22Rv1 (cell line): Measurements from ENCODE around the gene GCC1.
"Not testable (repeated sequence)": the region's sequence is repeated elsewhere in the genome, so short reads cannot be mapped to it uniquely, and the experiment has no call there.

Experiments used
- H3K27ac ChIP-seq: fragments of 450-650 bp; 2 replicates; pipeline ENCODE4 v1.5.1; 2017
- ZFX ChIP-seq: fragments of 450-650 bp; IDR thresholded peaks from 2 replicates; pipeline ENCODE4 v1.6.1; 2017; ENCODE audit warnings: antibody characterized with exemption, borderline replicate concordance
- TF ChIP-seq, protein P1 (sequence below): fragments of 450-650 bp; IDR thresholded peaks from 2 replicates; pipeline ENCODE4 v1.5.1; 2017; ENCODE audit warnings: mild to moderate bottlenecking

Gene GCC1

GRCh38 chr7:127581716-127582115 is 3.7 kb downstream of the GCC1 start:
- H3K27ac ChIP-seq, result no peak overlapping the region
- TF ChIP-seq, protein P1, sequence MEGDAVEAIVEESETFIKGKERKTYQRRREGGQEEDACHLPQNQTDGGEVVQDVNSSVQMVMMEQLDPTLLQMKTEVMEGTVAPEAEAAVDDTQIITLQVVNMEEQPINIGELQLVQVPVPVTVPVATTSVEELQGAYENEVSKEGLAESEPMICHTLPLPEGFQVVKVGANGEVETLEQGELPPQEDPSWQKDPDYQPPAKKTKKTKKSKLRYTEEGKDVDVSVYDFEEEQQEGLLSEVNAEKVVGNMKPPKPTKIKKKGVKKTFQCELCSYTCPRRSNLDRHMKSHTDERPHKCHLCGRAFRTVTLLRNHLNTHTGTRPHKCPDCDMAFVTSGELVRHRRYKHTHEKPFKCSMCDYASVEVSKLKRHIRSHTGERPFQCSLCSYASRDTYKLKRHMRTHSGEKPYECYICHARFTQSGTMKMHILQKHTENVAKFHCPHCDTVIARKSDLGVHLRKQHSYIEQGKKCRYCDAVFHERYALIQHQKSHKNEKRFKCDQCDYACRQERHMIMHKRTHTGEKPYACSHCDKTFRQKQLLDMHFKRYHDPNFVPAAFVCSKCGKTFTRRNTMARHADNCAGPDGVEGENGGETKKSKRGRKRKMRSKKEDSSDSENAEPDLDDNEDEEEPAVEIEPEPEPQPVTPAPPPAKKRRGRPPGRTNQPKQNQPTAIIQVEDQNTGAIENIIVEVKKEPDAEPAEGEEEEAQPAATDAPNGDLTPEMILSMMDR, result no peak
- TF ChIP-seq ZFX, result no peak

- H3K27ac ChIP-seq, result no peak overlapping the region
- TF ChIP-seq, protein P1, result no peak
- no peak for TF ChIP-seq ZFX
These were observed 4.8 kb downstream of the GCC1 start for GRCh38 chr7:127580612-127581011.

DNA sequence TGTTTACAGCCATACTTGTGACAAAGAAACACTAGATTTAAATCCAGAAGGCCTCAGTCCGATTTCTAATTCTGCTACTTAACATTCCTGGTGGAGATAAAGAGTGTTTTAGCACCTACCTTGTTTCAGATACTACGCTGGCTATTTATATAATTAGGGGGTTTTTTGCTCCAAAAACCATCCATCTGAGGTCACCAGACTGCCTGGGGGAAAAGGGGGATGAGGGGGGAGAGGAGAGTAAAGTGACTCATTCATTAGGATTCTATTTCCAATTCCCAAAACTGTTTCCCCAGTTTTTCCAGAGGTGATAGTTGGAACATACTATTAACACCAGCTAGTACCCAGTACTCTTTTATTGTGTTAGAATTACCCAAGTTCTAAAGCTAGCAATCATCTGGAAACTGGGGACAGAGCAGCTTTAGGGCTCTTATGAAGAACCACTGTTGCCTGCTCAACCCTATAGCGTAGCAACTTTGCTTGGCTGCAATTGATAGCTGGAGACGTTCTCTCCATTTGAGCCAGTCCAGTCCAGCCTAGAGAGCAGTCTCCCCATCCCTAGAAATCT is 6.6 kb downstream of the GCC1 start:
- no peak overlapping the region for H3K27ac ChIP-seq
- TF ChIP-seq ZFX, result no peak
- TF ChIP-seq, protein P1, result no peak

GRCh38 chr7:127578036-127578684 is 7.2 kb downstream of the GCC1 start:
- H3K27ac ChIP-seq, result no peak overlapping the region
- TF ChIP-seq ZFX, result no peak
- TF ChIP-seq, protein P1, result peak; percentile 33

DNA sequence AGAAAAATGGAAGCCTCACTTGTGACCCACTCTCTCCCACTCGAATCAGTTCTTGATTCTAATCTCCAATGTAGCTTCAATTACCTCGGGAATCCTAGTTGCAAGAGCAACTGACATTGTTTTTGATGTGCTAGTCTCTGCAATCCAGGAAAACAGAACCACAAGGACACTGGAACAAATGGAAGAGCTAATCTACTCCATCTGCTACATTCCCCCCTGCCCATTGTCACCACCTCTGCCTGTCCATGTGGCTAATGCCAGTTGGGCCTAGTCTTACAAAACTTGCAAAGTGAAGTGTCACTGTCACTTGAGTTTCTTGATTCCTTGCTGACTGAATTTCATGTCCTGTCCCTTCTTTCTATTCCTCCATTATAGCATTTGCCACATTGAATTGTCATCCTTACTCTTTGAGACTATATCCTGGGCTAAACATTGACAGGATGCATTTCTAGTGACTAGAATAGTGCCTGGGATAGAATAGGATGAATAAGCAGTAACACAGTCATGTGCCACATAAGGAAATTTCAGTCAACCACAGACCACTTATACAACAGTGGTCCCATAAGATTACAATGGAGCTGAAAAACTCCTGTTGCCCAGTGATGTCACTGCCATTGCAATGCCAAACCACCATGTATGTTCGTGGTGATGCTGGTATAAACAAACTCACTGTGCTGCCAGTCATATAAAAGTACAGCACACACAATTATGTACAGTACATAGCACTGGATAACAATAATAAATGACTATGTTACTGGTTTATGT is 13.5 kb downstream of the GCC1 start:
- no peak for TF ChIP-seq ZFX
- TF ChIP-seq, protein P1, result no peak
- no peak overlapping the region for H3K27ac ChIP-seq

DNA sequence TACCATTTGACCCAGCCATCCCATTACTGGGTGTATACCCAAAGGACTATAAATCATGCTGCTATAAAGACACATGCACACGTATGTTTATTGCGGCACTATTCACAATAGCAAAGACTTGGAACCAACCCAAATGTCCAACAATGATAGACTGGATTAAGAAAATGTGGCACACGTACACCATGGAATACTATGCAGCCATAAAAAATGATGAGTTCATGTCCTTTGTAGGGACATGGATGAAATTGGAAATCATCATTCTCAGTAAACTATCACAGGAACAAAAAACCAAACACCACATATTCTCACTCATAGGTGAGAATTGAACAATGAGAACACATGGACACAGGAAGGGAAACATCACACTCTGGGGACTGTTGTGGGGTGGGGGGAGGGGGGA is 17.4 kb downstream of the GCC1 start:
- H3K27ac ChIP-seq, result not testable (repeated sequence)

DNA sequence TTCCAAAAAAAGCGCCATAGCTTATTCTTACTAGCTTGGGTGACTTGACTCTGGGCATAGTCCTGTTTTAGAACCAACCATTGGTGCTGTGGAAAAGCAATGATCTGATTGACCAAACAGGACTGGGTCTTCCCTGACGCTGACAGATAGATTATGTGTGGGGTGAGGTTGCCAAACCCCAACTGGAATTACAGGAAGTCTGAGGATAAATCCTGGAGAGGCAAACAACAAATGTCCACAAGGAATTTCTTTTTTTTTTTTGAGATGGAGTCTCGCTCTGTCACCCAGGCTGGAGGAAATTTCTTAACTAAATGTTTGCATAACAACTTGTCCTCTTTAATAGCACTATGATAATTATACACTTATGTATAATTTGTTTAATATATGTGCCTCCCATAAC is 19.2 kb downstream of the GCC1 start:
- TF ChIP-seq, protein P1, result no peak
- no peak for TF ChIP-seq ZFX
- no peak overlapping the region for H3K27ac ChIP-seq

- TF ChIP-seq, protein P1, result no peak
- no peak for TF ChIP-seq ZFX
These were observed 27.6 kb downstream of the GCC1 start for GRCh38 chr7:127557803-127558202.

More at GRCh38 chr7:127557803-127558202, 27.6 kb downstream of the GCC1 start:
- no peak overlapping the region for H3K27ac ChIP-seq
